Islet of Langerhans (tissue), 1 donor: ENCODE data around the gene DIRAS1.
"Not testable (repeated sequence)": the region's sequence is repeated elsewhere in the genome, so short reads cannot be mapped to it uniquely, and the experiment has no call there.

Source experiments
- FAIRE-seq: peaks from one replicate; lab custom pipeline; 2011; peaks lifted over from hg19 to GRCh38; lab: Jason Lieb, UNC

The DIRAS1 gene

DNA sequence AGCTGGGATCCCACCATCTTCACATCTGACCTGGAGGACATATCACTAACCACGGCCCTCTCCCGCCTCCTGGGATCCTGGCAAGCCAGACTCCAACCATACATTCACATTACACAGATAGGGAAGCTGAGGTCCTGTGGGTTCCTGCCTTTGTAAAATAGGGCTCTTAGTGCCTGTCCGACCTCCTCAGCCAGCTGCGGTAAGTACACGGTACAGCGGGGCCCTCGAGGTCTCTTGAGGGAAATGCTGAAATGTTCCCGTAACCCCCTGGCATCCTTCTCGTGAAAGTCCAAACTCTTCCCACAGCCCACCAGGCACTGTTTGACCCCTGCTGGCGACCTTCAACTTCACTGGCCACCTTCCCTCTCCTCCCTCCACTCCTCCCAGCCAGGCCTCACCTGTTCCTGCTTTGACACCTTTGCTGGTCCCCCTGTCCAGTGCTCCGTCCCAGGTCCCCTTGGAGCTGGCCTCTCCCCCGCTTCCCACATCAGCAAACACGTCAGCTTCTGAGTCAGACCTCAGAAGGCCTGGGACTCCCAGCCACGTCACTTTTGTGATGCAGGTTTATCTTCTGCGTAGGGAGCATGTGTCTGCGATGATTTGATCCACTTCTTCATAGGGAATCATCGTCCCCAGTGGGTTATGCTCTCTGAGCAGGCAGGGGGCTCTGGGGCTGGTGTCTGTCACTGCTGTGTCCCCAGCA lies 9.8 kb downstream of the DIRAS1 start:
- no peak for FAIRE-seq

DNA sequence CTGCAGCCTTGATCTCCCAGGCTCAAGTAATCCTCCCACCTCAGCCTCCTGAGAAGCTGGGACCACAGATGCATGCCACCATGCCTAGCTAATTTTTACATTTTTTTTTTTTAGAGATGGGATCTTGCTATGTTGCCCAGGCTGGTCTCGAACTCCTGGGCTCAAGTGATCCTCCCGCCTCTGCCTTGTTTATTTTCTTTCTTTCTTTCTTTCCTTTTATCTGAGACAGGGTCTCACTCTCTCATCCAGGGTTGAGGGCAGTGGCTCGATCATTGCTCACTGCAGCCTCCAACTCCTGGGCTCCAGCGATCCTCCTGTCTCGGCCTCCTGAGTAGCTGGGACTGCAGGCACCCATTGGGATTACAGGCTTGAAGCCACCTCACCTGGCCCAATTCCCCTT lies 14.9 kb downstream of the DIRAS1 start:
- FAIRE-seq: no peak

DNA sequence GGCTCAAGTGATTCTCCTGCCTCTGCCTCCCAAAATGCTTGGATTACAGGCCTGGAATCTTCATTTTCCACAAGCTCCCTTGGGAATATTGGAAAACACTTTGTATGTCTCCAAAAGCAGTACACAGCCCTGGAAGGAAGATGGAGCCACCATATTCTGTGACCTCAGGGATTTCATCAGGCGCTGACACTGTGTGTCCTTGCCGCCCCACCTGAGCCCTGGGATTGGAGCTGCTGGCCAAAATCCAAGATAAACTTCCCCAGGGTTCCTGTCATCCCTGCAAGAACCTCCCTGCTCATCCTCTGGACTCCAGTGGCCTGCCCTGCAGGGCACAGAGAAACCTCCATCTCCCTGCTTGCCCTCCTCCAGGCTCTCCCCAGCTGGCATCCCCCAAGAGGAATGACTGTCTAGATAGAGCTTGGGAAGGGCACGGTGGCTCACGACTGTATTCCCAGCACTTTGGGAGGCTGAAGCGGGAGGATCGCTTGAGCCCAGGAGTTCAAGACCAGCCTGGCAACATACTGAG lies 17.4 kb downstream of the DIRAS1 start:
- no peak for FAIRE-seq

DNA sequence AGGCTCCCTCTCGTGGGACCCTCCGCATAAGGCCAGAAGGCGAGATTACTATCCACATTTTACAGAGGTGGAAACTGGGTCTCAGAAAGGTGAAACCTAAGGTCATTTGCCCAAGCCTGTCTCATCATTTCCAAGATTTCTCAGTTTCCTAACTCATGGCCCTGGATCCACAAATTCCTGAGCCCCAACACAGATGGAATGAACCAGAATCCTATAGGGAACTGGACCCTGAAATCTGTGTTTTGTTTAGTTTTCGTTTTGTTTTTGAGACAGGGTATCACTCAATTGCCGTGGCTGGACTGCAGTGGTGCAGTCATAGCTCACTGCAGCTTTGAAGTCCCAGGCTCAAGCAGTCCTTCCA lies 18.1 kb downstream of the DIRAS1 start:
- no peak for FAIRE-seq

DNA sequence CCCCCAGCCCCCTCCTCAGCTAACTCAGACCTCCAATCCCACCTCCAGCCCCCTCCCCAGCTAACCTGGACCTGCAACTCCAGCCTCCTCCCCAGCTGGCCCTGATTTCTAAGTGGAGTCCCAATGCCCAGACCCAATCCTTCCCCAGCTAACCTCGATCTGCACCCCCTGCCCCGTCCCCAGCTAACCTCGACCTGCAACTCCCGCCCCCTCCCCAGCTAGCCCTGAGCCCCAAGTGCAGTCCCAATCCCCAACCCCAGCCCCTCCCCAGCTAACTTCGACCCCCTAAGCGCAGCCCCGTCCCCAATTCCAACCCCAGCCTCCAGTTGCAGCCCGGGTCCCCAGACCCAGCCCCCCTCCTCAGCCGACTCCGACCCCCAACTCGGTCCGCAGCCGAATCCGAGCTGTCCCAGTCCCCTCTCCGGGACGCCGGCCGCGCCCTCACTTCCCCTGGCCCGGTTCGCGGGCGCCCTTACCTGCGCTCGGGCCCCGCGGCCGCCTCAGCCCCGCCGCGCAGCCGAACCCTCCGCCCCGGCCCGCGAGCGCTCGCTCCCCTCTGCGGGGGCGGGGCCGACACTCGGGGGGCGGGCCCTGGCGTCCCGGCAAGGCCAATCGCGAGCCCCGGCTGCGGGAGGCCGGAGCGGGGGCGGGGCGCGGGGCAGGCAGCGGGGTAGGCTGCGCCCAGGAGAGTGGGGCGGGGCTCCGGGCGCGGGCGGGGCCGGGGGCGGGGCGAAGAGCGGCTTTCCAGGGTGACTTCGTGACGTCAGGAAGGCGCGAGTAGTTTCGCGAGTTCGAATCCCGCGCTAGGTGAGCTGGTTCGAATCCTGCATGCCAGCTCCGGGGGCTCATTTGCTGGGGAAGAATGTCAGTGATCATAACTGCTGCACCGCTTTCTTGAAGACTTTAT lies 18.7 kb downstream of the DIRAS1 start, which contains the start of gene GNG7:
GNG7 (minus strand) TSS at position 525 of the 907 bp plus-strand sequence. CDS start 182,006 bp downstream, outside the sequence.
- FAIRE-seq: no peak

DNA sequence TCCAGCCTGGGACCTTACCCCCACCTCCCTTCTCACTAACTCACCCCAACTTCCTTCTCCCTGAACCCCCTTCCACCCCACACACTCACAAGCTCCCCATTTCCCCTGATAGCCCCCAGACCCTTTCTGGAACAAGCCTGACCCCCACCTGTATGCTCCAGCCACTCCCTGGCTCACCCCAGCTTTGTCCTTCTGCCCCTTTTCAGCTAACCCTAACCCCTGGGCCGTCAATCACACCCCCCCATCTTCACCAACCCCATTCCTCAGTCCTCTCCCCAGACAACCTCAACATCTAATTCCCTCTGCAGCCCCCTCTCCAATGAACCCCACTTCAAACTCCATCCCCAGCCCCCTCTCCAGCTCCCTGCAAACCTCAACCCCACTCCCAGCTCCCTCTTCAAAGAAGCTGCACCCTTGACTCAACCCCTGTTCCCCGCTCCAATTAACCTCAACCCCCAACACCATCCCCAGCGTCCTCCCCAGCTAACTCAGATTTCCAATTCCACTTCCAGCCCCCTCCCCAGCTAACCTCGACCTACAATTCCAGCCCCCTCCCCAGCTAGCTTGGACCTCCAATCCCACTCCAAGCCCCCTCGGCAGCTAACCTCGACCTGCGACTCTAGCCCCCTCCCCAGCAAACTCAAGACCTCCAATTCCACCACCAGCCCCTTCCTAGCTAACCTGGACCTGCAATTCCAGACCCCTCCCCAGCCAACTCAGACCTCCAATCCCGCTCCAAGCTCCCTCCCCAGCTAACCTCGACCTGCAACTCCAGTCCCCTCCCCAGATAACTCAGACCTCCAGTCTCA lies 19.6 kb downstream of the DIRAS1 start:
- FAIRE-seq: no peak

DNA sequence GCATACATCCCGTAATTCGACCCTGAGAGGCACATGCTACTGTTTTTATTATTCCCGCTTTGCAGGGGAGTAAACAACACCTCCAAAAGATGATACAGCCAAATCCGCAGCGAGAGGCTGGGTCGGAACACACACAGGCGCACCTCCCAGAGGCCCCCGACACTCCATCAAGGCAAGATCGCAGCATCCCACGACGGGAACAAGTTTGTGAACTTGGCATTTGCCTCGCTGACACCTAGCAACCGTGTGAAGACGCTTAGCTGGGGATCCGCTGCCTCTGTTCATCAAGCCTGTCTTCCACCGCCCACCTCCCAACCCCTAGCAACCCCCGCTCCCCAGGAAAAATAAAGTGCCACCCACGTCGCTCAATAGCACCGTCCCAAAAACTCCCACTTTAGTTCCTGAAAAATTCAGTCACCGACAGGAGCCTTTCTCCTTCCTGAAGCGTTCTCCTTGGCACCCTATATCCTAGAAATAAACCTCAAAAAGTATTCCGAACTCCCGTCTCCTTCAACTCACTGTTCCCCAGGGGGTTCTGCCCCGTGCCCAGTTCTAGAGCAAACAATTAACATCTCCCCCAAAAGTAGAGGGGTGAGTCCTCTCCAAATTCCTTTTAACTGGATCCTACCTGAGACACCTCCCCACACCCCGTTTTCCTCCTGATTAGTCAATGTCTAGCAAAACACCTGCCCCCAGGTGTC lies 20.4 kb downstream of the DIRAS1 start:
- FAIRE-seq: no peak

DNA sequence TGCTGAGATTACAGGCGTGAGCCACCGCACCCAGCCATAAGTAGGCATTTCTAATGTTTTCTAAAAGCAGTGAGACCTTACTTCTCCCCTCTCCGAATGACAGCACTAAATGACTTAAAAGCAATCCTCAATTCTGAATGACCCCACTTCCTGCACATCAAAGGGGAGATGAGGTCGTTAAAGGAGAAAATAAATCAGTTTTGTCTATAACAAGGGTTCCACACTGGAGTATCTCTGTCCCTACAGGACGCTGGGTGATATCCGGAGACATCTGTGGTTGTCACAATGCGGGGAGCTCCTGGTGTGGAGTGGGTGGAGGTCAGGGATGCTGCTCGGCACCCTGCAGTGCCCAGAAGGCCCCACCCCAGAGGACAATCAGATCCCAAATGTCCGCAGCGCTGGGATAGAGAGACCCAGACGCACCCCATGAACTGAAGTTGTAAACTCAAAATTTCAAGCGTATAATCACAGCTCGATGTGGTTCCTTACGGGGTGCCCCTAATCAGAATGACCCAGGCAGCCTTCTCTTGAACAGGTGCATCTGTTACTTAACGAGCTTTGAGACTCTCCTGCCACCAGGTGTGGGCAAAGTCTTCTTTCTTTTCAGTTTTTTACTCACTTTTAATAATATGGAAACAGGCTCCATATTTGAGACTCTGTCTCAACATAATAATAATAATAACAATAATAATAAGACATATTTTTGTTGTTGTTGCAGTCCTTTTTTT lies 21.6 kb downstream of the DIRAS1 start:
- no peak for FAIRE-seq

DNA sequence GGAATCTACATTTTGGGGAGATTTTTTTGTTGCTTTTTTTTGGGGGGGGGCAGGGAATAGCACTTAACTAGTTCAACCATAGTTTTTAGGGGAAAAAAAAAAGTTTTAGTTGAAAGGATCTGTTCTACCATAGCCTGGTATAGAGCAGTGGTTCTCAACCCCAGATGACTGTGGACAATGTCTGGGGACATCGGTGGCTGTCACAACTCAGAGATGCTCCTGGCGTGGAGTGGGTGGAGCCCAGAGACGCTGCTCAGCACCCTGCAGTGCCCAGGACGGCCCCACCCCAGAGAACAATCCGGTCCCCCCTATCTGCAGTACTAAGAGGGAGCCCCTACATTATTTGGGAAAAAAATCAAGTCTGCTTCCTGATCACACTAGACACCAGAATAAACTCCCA lies 27.0 kb downstream of the DIRAS1 start:
- no peak for FAIRE-seq

DNA sequence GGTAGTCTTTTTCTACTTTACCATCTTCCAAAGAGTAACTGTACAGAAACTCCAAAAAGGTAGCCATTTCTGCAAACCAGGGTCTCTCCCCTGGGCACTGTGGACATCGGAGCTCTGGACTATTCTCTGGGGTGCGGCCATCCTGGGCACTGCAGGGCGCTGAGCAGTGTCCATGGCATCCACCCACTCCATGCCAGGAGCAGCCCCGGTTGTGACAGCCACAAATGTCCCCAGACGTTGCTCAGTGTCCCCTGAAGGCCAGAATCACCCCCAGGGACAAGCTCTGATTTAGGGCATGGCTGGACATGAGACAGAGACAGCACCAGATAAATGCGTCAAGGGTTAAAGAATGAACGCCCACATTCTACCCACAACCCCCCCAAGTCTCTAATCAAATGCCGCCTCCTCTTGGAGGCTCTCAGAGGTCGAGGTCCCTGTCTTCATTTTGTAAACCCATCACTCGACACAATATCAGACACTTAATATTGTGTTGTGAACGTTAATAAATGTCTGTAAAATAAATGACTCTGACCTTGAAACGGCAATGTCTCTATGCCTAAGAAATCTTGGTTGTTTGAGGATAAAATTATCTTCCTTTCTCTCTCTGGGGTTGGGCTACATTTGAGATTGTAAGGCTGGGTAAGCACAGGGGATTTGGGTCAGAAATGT lies 27.5 kb downstream of the DIRAS1 start:
- FAIRE-seq: no peak

DNA sequence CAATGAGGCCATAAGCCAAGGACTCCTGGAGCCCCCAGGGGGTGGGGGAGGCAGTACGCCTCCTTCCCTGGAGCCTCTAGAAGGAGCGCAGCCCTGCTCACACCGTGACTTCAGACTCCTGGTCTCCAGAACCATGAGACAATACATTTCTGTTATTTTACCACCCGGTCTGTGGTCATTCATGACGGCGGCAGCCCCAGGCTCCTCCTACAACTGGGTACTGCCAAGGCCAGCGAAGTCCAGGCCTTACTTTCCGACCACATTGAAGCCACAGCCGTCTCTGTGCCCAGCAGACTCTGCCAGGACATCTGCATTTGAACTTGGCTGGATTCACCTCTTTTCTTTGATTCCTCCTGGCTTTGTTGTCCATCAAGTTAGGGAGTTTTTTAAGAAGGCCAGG lies 29.2 kb downstream of the DIRAS1 start:
- no peak for FAIRE-seq

DNA sequence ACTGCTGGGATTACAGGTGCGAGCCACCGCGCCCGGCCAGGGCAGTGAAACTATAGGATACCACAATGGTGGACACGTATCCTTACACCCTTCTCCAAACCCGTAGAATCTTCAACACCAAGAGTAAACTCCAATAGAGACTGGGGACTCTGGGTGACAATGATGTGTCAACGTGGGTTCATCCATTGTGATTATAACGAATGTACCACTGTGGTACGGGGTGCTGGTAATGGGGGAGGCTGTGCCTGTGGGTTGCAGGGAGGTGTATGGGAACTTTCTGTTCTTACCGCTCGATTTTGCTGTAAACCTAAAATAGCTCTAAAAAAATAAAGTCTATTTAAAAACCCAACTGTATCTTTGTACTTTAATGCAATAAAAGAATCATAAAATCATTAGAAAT lies 30.3 kb downstream of the DIRAS1 start:
- no peak for FAIRE-seq

DNA sequence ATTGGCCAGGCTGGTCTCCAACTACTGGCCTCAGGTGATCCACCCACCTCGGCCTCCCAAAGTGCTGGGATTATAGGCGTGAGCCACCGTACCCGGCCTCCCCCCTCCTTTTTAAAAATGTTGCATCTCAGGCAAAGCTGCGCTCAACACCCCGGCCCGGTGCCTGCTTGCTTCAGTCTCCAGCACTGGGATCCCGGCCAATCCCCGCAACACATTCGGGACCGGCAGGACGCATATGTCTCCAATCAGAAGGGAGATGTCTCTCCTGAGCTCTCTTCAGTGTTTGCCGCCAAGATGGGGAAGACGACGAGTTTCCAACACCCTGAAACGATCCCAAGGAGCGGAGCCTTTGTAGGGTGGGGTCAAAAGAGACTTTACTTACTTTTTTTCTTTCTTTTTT lies 34.8 kb downstream of the DIRAS1 start:
- no peak for FAIRE-seq

DNA sequence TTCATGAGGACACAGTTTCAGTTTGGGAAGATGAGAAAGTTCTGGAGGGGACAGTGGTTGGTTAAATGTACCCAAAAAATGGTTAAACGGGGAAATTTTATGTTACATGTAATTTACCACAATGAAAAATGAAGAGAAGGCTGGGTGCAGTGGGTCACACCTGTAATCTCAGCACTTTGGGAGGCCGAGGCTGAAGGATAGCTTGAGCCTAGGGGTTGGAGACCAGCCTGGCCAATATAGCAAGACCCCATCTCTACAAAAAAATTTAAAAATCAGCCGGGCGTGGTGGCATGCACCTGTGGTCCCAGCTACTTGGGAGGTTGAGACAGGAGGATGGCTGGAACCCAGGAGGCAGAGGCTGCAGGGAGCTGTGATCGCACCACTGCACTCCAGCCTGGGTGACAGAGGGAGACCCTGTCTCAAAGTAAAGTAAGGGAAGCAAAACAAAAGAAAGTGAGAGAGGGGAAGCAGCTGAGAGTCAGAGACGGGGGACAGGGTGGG lies 35.9 kb downstream of the DIRAS1 start:
- no peak for FAIRE-seq

DNA sequence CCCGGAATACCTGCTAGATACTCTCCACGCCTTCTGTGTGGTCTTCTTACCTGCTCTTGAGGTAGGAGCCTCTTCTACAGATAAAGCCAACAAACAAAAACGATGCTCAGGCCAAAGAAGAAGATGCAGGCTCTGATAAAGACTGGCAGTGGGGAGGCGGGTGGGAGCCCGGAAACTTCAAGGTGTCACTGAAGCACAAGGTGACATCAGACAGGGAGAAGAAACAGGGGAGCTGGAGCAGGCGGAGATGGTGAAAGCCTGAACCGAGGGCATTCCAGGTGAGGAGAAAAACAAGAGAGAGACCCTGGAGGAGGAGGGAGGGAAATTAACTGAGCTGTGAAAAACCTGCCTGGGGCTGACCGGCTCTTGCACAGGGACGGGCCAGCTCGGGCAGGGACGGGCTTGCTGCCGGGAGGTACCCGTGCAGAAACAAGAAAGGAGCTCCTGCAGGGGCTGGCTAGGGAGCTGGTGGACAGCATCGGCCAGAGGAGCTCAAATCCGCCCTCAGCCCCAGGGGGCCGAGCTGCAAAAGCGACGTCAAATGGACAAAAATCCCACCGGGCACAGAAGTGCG lies 37.7 kb downstream of the DIRAS1 start:
- FAIRE-seq: no peak

DNA sequence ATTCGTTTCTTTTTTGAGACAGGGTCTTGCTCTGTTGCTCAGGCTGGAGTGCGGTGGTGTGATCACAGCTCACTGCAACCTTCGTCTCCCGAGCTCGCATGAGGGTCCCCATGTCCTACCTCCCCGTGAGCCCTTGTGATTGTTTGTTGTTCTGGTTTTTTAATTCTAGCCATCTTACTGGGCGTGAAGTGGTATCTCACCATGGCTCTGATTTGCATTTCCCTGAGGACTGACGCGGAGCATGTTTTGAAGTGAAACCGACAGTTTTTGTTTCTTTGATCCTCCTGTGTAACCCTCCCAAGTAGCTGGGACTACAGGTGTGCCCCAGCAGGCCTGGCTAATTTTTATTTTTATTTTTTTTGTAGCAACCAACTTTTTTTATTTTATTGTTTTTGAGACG lies 40.4 kb downstream of the DIRAS1 start:
- no peak for FAIRE-seq

DNA sequence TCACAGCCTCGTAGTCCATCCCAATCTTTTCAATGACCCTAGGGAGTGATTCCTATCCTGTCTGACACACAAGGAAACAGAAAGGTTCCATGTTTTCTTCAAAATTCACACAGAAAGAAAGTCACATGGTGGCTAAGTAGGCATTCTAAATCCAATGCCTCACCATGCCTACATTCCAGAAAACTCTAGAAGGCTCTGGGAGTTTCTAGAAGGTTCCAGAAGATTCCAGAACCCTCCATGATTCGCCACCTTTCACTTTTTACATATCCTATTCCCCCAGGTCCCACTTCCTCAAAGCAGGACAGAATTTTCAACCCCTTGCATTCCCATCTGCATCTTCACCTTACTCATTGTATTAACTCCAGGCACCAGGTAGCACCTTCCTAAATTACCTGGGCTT lies 41.7 kb downstream of the DIRAS1 start:
- FAIRE-seq: no peak

DNA sequence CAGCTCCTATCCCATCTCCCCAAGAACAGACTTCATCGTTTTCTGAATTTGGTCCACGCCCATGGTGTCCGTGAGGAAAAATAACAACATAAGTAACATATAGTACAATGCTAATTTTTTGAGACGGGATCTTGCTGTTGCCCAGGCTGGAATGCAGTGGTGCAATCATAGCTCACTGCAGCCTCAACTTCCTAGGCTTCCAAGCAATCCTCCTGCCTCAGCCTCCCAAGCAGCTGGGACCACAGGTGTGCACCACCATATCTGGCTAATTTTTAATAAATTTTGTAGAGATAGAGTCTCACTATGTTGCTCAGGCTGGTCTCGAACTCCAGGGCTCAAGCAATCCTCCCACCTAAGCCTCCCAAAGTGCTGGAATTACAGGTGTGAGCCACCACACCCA lies 42.2 kb downstream of the DIRAS1 start:
- FAIRE-seq: not testable (repeated sequence)

DNA sequence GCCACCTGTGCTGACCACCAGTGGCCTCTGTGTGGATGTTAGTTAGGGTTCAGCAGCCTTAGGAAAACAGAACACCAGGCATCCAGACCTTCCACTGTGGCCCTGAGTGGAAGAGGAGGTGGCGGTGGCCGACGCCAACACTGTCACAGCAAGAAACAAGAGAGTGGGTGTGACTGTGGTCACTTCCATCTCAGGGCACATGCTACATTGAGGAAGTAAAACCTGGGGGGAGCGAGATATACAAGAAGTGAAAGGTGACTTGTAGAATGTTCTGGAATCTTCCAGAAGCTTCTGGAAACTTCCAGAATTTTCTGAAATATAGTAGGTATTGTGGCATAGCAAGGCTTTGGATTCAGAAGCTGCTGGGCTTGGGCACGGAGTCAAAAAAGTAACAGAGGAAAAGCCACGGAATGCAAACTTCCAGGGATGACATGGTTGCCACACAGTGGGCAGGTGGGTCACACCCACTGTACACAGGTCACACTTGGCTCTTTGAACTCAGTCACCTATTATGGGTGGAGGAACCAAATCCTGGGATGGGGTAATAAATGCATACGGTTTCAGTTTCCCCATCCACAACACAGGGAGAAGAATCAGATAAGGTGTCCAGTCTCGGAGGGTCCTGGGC lies 43.0 kb downstream of the DIRAS1 start:
- FAIRE-seq: no peak

DNA sequence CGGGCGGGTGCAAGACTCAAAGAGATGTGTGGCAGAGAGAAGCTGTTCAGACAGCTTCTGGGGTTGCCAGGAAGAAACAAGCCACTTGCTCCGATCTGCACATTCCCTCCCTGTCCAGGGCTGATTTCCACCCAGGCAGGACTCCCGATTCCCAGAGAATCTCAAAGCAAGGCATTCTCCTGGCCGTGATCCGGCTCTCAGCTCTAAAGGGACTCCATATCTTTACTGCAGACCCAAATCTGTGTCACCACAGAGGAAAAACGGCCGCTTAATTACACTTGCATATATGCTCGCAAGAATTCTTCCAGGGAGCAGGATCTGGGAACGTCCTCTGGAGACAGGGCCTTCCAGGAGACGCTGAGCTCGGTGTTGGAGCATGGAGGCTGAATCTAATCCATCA lies 44.3 kb downstream of the DIRAS1 start:
- no peak for FAIRE-seq
